NOMO-1 treated with DMSO at 0.1 percent for 48 hours (cell line): ENCODE data around the gene NSRP1.
"Not testable (repeated sequence)": the region's sequence is repeated elsewhere in the genome, so short reads cannot be mapped to it uniquely, and the experiment has no call there.

Source experiments
- DNase-seq: peaks from one replicate; lab custom pipeline; 2025; ENCODE audit not compliant: unreplicated experiment; lab: John Stamatoyannopoulos, UW

The NSRP1 gene

GRCh38 chr17:30118635-30119034 lies 2.0 kb downstream of the NSRP1 start:
- not testable (repeated sequence) for DNase-seq

GRCh38 chr17:30124273-30124796 lies 7.7 kb downstream of the NSRP1 start:
- no peak for DNase-seq

GRCh38 chr17:30130121-30130520 lies 13.5 kb downstream of the NSRP1 start:
- no peak for DNase-seq

GRCh38 chr17:30132615-30133014 lies 16.0 kb downstream of the NSRP1 start:
- DNase-seq = no peak

GRCh38 chr17:30133197-30133596 lies 16.6 kb downstream of the NSRP1 start:
- no peak for DNase-seq

- DNase-seq = no peak
These were observed 17.9 kb downstream of the NSRP1 start for GRCh38 chr17:30134551-30134950.

- no peak for DNase-seq
These were observed 20.5 kb downstream of the NSRP1 start for GRCh38 chr17:30137158-30137557.

GRCh38 chr17:30147860-30148259 lies 31.2 kb downstream of the NSRP1 start:
- DNase-seq = not testable (repeated sequence)

GRCh38 chr17:30148376-30148775 lies 31.8 kb downstream of the NSRP1 start:
- no peak for DNase-seq

GRCh38 chr17:30151471-30151870 lies 34.9 kb downstream of the NSRP1 start:
- DNase-seq = no peak

GRCh38 chr17:30153463-30153862 lies 36.8 kb downstream of the NSRP1 start:
- no peak for DNase-seq

- DNase-seq = no peak
These were observed 38.8 kb downstream of the NSRP1 start for GRCh38 chr17:30155389-30155788.

- DNase-seq = no peak
These were observed 42.4 kb downstream of the NSRP1 start for GRCh38 chr17:30158896-30159625.

- no peak for DNase-seq
These were observed 44.0 kb downstream of the NSRP1 start for GRCh38 chr17:30160419-30161172.

GRCh38 chr17:30161601-30162000 lies 45.0 kb downstream of the NSRP1 start:
- DNase-seq = no peak

GRCh38 chr17:30164531-30164930 lies 47.9 kb downstream of the NSRP1 start:
- DNase-seq = no peak

GRCh38 chr17:30165147-30165546 lies 48.5 kb downstream of the NSRP1 start:
- DNase-seq = no peak

- DNase-seq = no peak
These were observed 49.3 kb downstream of the NSRP1 start for GRCh38 chr17:30165960-30166359.

GRCh38 chr17:30170415-30170987 lies 53.9 kb downstream of the NSRP1 start:
- DNase-seq = no peak

GRCh38 chr17:30172560-30172959 lies 55.9 kb downstream of the NSRP1 start:
- DNase-seq = no peak

GRCh38 chr17:30173649-30174048 lies 57.0 kb downstream of the NSRP1 start:
- DNase-seq = no peak

- no peak for DNase-seq
These were observed 57.9 kb downstream of the NSRP1 start for GRCh38 chr17:30174556-30174955.
